PC-9 (cell line): ENCODE measurements around the gene IFIT2.

ENCODE experiments used
- CTCF ChIP-seq: fragments of 200-600 bp; sonication (generic); conservative IDR thresholded peaks from 2 replicates; pipeline ENCODE4 v1.6.1; 2017; ENCODE audit warnings: mixed run types, antibody characterized with exemption, mild to moderate bottlenecking, moderate library complexity
- EZH2 ChIP-seq: fragments of 200-600 bp; sonication (generic); IDR thresholded peaks from 2 replicates; pipeline ENCODE4 v1.8.0; 2017; ENCODE audit warnings: antibody characterized with exemption, low read depth

- TF ChIP-seq CTCF (no peak), EZH2 (no peak)
Observed at GRCh38 chr10:89263531-89263930, 38.3 kb upstream of the IFIT2 start.
